ENCODE measurements around the gene STRBP. TPM values are rescaled to one million over a fixed set of nuclear protein-coding genes. Genes with fewer than 3 reads are reported as not detected.

Gene STRBP
- total RNA-seq, 1 experiment from 2014 or later = 96.3 TPM

GRCh38 chr9:123246534-123246933 lies 21.9 kb downstream of the STRBP start:
- TF ChIP-seq IRF2 (CRISPR knock-in tag; IDR thresholded peaks at IDR 0.05; ENCODE audit: borderline replicate concordance, low read depth) (no peak), HMGA2 (CRISPR knock-in tag; IDR thresholded peaks at IDR 0.05) (no peak), ZNF232 (CRISPR knock-in tag; IDR thresholded peaks at IDR 0.05) (no peak), GRHL2 (CRISPR knock-in tag; IDR thresholded peaks at IDR 0.05; ENCODE audit: insufficient replicate concordance, severe bottlenecking) (no peak), ZNF121 (CRISPR knock-in tag; IDR thresholded peaks at IDR 0.05) (no peak), HMGXB4 (CRISPR knock-in tag; IDR thresholded peaks at IDR 0.05) (no peak), SMAD4 (CRISPR knock-in tag; IDR thresholded peaks at IDR 0.05) (no peak), CTCF (IDR thresholded peaks at IDR 0.05) (no peak)
- H3K4me1 Mint-ChIP-seq = peaks cover 30% of the 10 kb centered on the region
- ATAC-seq (no peak), DNase-seq (ENCODE audit: low spot score) (no peak)
- H3K27ac Mint-ChIP-seq = no peak overlapping the region
- CTCF ChIA-PET = interaction anchor here (1.5 kb wide), 1 partner anchor 16 kb away, joined by 4 read pairs; no protein-coding TSS in a partner anchor
- no peaks in the 10 kb centered on the region for H3K9me3 Mint-ChIP-seq
- H3K27me3 Mint-ChIP-seq (ENCODE audit: low read depth) = no peaks in the 10 kb centered on the region
- H3K36me3 Mint-ChIP-seq = no peaks in the 10 kb centered on the region; the same call in 1 of the 2 replicates
- POLR2A ChIA-PET = no interaction called here
- H3K4me3 Mint-ChIP-seq = no peak overlapping the region

GRCh38 chr9:123239726-123240125 lies 28.7 kb downstream of the STRBP start:
- DNase-seq (ENCODE audit: low spot score) (no peak), ATAC-seq (no peak)
- Mint-ChIP-seq H3K27ac (no peak overlapping the region), H3K4me1 (peaks cover 42% of the 10 kb centered on the region), H3K36me3 (no peaks in the 10 kb centered on the region; the same call in 1 of the 2 replicates), H3K9me3 (no peaks in the 10 kb centered on the region), H3K27me3 (ENCODE audit: low read depth) (no peaks in the 10 kb centered on the region), H3K4me3 (no peak overlapping the region)
- ChIA-PET CTCF (interaction anchor here (0.9 kb wide), 1 partner anchor 14 kb away, joined by 3 read pairs; no protein-coding TSS in a partner anchor), POLR2A (no interaction called here)
- TF ChIP-seq ELF4 (CRISPR knock-in tag; IDR thresholded peaks at IDR 0.05; ENCODE audit: low read depth) (no peak), ZNF396 (CRISPR knock-in tag; IDR thresholded peaks at IDR 0.05; ENCODE audit: borderline replicate concordance) (no peak), CREB1 (CRISPR knock-in tag; IDR thresholded peaks at IDR 0.05) (no peak), TEAD4 (CRISPR knock-in tag; IDR thresholded peaks at IDR 0.05) (no peak), MYBL2 (CRISPR knock-in tag; IDR thresholded peaks at IDR 0.05) (no peak)

DNA sequence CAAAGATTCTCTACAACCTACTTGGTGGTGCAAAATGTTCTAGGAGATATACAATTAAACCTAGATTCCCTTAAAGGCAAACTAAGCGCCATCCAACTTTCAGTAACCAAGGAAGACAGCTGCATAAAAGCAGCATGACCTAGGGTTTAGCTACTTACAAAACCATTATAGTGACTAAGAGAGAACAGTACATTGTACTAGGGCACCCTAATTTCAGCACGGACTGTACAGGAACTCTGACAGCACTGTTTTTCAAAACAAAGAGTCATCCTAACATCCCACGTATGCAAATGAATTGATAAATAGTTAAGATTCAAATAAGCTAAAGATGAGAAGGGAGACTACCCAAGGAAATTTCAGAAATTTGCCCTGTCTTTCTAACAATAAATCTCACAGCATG lies 30.0 kb downstream of the STRBP start:
- ChIA-PET POLR2A (no interaction called here), CTCF (interaction anchor here (3.0 kb wide), 1 partner anchor 13 kb away, joined by 7 read pairs; no protein-coding TSS in a partner anchor)
- Mint-ChIP-seq H3K9me3 (no peaks in the 10 kb centered on the region), H3K4me3 (no peak overlapping the region), H3K4me1 (peaks cover 39% of the 10 kb centered on the region), H3K27ac (peak overlapping the region; percentile 18; the same call in 1 of the 2 replicates), H3K36me3 (no peaks in the 10 kb centered on the region; the same call in 1 of the 2 replicates), H3K27me3 (ENCODE audit: low read depth) (no peaks in the 10 kb centered on the region)
- no peak for DNase-seq (ENCODE audit: low spot score)
- ATAC-seq = no peak
- TF ChIP-seq ZNF219 (CRISPR knock-in tag; IDR thresholded peaks at IDR 0.05; ENCODE audit: borderline replicate concordance) (no peak), CREM (CRISPR knock-in tag; IDR thresholded peaks at IDR 0.05) (no peak), JAZF1 (CRISPR knock-in tag; IDR thresholded peaks at IDR 0.05) (no peak), TP53 (CRISPR knock-in tag; IDR thresholded peaks at IDR 0.05) (no peak), NFYB (CRISPR knock-in tag; conservative IDR thresholded peaks at IDR 0.05; ENCODE audit: low read depth) (no peak), IRF2 (CRISPR knock-in tag; IDR thresholded peaks at IDR 0.05; ENCODE audit: borderline replicate concordance, low read depth) (no peak), FOXP1 (CRISPR knock-in tag; IDR thresholded peaks at IDR 0.05; ENCODE audit: borderline replicate concordance) (no peak), OVOL2 (CRISPR knock-in tag; IDR thresholded peaks at IDR 0.05; ENCODE audit: borderline replicate concordance) (no peak), STAT6 (CRISPR knock-in tag; conservative IDR thresholded peaks at IDR 0.05; ENCODE audit: low read depth) (no peak), ATF6 (CRISPR knock-in tag; IDR thresholded peaks at IDR 0.05) (no peak)
